Endothelial cell (in vitro differentiated cells): ENCODE measurements around the gene PLXNB2. TPM values are rescaled to one million over a fixed set of nuclear protein-coding genes. Genes with fewer than 3 reads are reported as not detected.

ENCODE experiments used
- DNase-seq: peaks from one replicate; pipeline ENCODE4 v3.0.0; 2021; ENCODE audit warnings: low spot score
- H3K27ac Mint-ChIP-seq: one replicate; pipeline ENCODE4 v1.8.0; 2021; ENCODE audit warnings: mixed read lengths, inconsistent platforms; ENCODE audit not compliant: unreplicated experiment
- H3K27me3 Mint-ChIP-seq: one replicate; pipeline ENCODE4 v1.8.0; 2021; ENCODE audit warnings: mild to moderate bottlenecking, moderate library complexity, mixed read lengths, inconsistent platforms; ENCODE audit not compliant: unreplicated experiment
- H3K36me3 Mint-ChIP-seq: one replicate; pipeline ENCODE4 v1.8.0; 2021; ENCODE audit warnings: mild to moderate bottlenecking, low read depth, mixed read lengths, inconsistent platforms; ENCODE audit not compliant: unreplicated experiment
- H3K4me1 Mint-ChIP-seq: one replicate; pipeline ENCODE4 v1.8.0; 2021; ENCODE audit warnings: mild to moderate bottlenecking, mixed read lengths, inconsistent platforms; ENCODE audit not compliant: unreplicated experiment
- H3K4me3 Mint-ChIP-seq: one replicate; pipeline ENCODE4 v1.8.0; 2021; ENCODE audit warnings: mild to moderate bottlenecking, mixed read lengths, inconsistent platforms; ENCODE audit not compliant: unreplicated experiment
- H3K9me3 Mint-ChIP-seq: one replicate; pipeline ENCODE4 v1.8.0; 2021; ENCODE audit warnings: mixed read lengths, inconsistent platforms; ENCODE audit not compliant: unreplicated experiment
- total RNA-seq: library from RNA; stranded (reverse); fragmentation: NEBNext Ultra II Directional; extraction: Animal tissue kit (Norgen Biotek cat#: 25700); gene quantifications from one replicate; pipeline ENCODE4 v1.2.1, GENCODE V29; 2021; ENCODE audit not compliant: unreplicated experiment
- TF ChIP-seq, protein P1 (sequence below): fragments of 200-600 bp; sonication (generic); IDR thresholded peaks from one replicate; pipeline ENCODE4 v1.5.0; 2021; ENCODE audit warnings: antibody characterized with exemption; ENCODE audit not compliant: unreplicated experiment

Gene PLXNB2
- total RNA-seq, 1 donor from 2014 or later = 96.5 TPM

DNA sequence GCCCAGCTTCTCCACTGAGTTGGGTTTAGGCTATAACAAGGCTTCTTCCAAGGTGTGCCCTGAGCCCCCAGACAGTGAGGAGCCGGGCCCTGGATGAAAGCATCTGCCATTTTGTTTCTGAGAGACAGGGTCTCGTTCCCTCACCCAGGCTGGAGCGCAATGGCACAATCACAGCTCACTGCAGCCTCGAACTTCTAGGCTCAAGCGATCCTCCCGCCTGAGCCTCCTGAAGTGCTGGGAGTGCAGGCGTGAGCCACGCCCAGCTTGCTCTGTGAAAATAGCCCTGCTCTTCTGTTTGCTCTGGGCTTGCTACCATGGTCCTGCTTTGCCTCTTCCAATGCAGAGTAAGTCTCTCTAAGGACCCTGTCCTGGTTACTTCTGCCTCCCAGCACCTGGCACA, 12.7 kb upstream of the PLXNB2 start:
- no peak for DNase-seq
- no peaks in the 10 kb centered on the region for H3K36me3 Mint-ChIP-seq
- no peak overlapping the region for H3K4me3 Mint-ChIP-seq
- no peaks in the 10 kb centered on the region for H3K4me1 Mint-ChIP-seq
- TF ChIP-seq, protein P1, sequence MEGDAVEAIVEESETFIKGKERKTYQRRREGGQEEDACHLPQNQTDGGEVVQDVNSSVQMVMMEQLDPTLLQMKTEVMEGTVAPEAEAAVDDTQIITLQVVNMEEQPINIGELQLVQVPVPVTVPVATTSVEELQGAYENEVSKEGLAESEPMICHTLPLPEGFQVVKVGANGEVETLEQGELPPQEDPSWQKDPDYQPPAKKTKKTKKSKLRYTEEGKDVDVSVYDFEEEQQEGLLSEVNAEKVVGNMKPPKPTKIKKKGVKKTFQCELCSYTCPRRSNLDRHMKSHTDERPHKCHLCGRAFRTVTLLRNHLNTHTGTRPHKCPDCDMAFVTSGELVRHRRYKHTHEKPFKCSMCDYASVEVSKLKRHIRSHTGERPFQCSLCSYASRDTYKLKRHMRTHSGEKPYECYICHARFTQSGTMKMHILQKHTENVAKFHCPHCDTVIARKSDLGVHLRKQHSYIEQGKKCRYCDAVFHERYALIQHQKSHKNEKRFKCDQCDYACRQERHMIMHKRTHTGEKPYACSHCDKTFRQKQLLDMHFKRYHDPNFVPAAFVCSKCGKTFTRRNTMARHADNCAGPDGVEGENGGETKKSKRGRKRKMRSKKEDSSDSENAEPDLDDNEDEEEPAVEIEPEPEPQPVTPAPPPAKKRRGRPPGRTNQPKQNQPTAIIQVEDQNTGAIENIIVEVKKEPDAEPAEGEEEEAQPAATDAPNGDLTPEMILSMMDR = no peak
- no peaks in the 10 kb centered on the region for H3K27me3 Mint-ChIP-seq
- no peak overlapping the region for H3K27ac Mint-ChIP-seq
- H3K9me3 Mint-ChIP-seq = no peaks in the 10 kb centered on the region

GRCh38 chr22:50319503-50319951, 12.1 kb upstream of the PLXNB2 start:
- H3K4me3 Mint-ChIP-seq = no peak overlapping the region
- no peak for DNase-seq
- no peaks in the 10 kb centered on the region for H3K36me3 Mint-ChIP-seq
- no peaks in the 10 kb centered on the region for H3K4me1 Mint-ChIP-seq
- TF ChIP-seq, protein P1 = no peak
- H3K9me3 Mint-ChIP-seq = no peaks in the 10 kb centered on the region
- no peak overlapping the region for H3K27ac Mint-ChIP-seq
- H3K27me3 Mint-ChIP-seq = no peaks in the 10 kb centered on the region

DNA sequence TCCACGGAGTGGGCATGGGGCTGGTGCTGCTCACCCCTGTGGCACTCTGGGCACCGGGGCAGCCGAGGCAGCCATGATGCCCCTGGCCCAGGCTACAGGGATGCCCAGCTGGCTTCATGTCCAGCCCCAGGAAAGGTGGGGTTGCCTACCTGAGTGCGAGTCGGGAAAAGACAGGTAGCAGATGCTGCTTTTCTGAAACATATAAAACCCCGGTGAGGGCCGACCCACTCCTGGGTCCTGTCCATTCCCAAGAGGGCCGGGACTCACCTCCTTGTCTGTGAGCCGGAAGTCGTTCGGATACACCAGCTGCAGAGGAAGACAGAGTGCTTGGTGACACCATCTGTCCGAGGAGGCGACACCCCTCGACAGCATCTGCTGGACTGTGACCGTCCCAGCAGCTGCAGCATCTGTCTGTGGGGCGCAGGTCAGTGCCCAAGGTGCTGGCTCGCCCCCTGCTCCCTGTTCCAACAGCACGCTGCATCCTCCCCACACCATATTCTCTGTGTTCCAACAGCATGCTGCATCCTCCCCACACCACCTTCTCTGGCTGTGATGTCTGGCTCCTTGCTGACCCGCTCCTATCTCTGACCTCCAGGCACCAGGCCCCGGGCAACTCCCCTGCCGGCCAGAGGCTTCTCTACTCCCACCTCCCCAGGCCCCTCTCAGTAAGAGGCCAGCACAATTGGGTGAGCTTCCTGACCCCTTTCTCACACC, 11.4 kb upstream of the PLXNB2 start:
- DNase-seq = no peak
- H3K4me3 Mint-ChIP-seq = no peak overlapping the region
- H3K36me3 Mint-ChIP-seq = no peaks in the 10 kb centered on the region
- H3K27me3 Mint-ChIP-seq = no peaks in the 10 kb centered on the region
- TF ChIP-seq, protein P1 = no peak
- no peaks in the 10 kb centered on the region for H3K9me3 Mint-ChIP-seq
- no peak overlapping the region for H3K27ac Mint-ChIP-seq
- H3K4me1 Mint-ChIP-seq = no peaks in the 10 kb centered on the region

GRCh38 chr22:50318356-50318697, 10.9 kb upstream of the PLXNB2 start:
- H3K36me3 Mint-ChIP-seq = no peaks in the 10 kb centered on the region
- H3K27me3 Mint-ChIP-seq = no peaks in the 10 kb centered on the region
- H3K27ac Mint-ChIP-seq = no peak overlapping the region
- no peak for DNase-seq
- H3K4me3 Mint-ChIP-seq = no peak overlapping the region
- no peaks in the 10 kb centered on the region for H3K9me3 Mint-ChIP-seq
- H3K4me1 Mint-ChIP-seq = no peaks in the 10 kb centered on the region
- TF ChIP-seq, protein P1 = no peak

DNA sequence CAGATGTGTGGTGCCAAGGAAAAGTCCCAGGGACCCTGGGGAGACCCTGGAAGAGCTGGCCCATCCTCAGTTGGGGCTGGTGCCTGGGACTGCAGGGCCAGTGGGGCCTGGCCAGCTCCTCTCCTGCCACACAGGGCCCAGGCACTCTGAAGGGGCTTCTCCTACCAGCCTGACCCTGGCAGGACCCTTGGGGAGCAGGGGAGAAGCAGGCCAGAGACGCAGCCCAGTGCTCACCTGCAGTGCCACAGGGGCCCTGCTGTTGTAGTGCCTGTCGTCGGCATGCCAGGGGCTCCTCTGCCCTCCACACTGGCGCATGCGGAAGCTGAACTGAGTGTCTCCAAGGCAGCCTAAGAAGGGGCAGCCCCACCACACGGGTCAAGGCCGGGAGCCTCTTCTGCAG, 10.2 kb upstream of the PLXNB2 start:
- no peak for DNase-seq
- no peak overlapping the region for H3K27ac Mint-ChIP-seq
- TF ChIP-seq, protein P1 = no peak
- no peaks in the 10 kb centered on the region for H3K36me3 Mint-ChIP-seq
- H3K27me3 Mint-ChIP-seq = no peaks in the 10 kb centered on the region
- no peaks in the 10 kb centered on the region for H3K4me1 Mint-ChIP-seq
- H3K9me3 Mint-ChIP-seq = no peaks in the 10 kb centered on the region
- H3K4me3 Mint-ChIP-seq = no peak overlapping the region
